ENCODE measurements around the gene SPAG6.
"Not testable (repeated sequence)": the region's sequence is repeated elsewhere in the genome, so short reads cannot be mapped to it uniquely, and the experiment has no call there.

Gene SPAG6

DNA sequence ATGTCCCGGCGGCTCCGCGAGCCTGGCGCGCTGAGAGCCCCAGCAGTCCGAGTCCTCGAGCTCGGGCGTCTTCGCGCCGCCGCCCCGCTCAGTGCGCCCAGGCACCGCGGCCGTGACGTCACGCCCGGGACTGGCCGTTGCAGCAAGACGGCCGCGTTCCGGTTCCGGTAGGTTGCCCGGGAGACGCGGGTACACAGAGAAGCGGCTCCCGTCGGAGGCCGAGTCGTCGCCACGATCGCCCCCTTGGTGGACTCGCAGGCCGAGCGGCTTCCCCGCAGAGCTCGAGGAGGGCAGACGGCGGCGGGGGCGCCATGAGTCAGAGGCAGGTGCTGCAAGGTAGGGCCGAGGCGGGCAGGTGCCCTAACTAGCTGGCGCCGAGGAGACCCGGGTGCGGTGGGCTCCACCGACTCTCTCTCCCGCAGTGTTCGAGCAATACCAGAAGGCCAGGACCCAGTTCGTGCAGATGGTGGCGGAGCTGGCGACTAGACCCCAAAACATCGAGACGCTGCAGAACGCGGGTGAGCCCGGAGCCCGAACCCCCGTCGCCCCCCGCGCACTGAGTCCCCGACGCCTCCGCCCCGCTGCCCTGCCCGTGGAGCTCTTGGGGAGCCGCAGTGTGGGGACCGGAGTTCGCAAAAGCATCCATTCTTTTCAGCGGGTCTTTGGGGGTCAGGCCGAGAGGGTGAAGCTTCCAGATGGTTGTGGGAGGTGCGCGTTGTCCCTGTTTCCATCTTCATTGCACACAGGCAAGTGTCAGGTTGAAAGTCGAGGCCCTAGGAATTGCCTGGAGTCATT is at the start of gene SPAG6:
Gene SPAG6, plus strand, starts transcription at position 196 of the 795 bp plus-strand sequence. Its CDS starts 116 bp downstream, at position 312.
- peak; percentile 16 to 73 for DNase-seq

DNA sequence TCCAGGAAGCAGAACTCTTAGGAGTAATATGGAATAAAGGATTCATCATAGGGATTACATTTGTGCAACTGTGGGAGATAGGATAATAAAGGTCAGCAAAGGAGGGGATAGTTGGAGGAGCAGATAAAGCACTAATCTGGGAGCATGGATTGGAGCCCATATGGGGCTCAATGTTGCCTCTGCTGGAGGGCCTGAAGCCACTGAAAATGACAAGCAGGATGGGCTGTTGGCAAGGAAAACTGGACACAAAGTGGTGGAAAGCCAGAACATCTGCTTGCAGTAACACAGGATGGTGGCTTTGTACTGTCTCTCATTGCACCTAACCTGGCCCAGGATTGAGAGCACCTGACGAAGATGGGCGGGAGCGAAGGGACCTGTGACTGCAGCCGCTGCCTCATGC is 44.1 kb upstream of the SPAG6 start:
- no peak for DNase-seq

DNA sequence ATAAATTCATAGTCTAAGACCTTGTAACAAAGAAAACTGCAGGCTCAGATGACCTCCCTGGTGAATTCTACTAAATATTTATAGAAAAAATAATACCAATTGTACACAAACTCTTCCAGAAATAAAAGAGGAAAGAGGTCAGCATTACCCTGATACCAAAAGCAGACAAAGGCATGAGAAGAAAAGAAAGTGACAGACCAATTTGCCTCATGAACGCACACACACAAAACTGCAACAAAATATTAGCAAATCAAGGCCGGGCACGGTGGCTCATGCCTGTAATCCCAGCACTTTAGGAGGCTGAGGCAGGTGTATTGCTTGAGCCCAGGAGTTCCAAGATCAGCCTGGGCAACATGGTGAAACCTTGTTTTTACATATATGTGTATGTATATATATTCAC is 41.8 kb upstream of the SPAG6 start:
- no peak for DNase-seq

DNA sequence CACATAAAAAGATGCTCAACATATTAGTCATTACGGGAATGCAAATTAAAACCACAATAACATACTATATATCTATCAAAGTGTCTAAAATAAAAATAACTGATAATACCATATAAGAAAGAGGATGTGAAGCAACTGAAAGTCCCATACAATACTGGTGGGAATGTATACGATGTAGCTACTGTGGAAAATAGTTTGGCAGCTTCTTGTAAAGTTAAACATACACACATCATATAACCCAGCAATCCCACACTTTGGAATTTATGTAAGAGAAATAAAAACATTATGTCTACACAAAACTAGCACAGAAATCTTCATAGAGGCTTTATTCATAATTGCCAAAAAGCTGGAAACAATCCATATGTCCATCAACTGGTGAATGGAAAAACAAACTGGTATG is 39.6 kb upstream of the SPAG6 start:
- DNase-seq = no peak

DNA sequence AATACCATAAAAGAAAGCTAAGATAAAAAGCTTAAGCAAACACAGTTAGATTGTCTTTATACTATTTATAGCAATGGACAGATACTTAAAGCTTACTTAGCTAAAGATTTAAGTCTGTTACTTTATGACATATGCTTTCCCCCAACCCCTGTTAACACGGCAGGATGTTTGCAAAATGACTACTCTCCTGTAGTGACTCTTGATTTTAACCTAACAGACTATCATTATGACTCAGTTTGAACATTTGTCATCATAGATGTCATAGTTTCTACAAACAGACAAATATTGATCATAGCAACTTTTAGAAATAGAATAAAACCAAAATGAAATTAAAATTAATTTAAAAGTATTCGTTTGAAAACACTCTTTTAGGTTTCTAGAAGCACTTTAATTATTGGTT is 36.9 kb upstream of the SPAG6 start:
- no peak for DNase-seq

DNA sequence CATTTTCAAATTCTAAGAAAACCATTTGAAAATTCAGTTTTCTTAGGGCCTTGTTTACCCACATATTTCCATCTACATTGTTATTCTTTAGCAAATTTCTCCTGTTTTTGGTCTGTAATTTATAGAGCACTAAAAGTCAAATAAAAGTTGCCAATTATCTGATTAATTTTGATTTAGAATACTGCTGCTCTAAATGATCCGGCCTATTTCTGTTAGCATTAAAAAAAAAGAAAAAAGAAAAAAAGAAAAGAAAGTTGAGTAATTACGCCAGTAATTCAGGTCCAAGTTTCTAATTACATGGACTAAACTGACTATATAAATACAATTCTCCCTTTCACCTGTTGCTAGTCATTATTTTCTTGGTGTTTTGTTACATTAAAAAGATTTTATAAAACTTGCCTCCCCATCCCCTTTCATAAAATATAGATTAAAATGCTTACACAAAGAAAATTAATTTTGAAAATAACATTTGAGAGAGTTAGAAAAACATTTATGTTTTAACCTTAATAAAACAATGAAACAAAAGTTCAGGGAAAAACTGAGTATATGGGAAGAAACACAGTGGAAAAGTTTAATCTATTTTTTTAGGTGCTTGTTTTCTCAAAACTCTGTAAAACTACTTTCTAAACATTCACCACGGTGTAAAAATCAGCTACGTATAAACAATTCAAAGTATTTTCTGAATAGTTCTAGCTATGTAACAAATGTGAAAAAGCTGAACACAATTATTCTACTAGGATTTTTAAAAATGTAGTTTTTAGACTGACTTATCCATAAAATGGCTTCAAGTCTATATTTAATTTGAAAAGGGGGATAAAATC is 35.9 kb upstream of the SPAG6 start:
- no peak for DNase-seq

DNA sequence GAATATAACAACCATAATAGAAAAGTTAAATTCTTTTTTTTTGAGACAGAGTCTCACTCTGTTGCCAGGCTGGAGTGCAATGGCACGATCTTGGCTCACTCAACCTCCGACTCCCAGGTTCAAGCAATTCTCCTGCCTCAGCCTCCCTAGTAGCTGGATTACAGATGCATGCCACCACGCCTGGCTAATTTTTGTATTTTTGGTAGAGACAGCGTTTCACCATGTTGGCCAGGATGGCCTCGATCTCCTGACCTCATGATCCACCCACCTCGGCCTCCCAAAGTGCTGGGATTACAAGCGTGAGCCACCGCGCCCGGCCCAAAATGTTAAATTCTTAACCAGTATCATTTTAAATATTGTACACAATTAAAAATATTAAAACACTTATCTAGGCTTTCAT is 35.3 kb upstream of the SPAG6 start:
- not testable (repeated sequence) for DNase-seq

DNA sequence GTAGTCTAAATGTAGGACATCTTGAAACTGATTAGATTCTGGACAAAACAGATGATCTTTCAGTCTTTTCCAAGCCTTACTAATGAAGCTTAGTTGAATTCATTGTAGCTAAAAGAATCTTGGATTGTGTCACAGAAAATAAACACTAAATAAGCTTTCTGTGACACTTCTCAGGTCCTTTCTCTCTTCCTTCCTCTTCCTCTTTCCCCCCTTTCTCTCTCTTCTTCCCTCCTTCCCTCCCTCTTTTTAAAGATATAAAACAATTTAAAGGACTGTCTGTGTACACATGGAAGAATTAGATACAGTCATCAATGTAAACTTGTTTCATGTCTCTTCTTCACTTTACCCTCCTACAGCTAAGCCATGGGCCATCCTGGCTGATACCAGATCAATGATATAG is 34.4 kb upstream of the SPAG6 start:
- DNase-seq = no peak

DNA sequence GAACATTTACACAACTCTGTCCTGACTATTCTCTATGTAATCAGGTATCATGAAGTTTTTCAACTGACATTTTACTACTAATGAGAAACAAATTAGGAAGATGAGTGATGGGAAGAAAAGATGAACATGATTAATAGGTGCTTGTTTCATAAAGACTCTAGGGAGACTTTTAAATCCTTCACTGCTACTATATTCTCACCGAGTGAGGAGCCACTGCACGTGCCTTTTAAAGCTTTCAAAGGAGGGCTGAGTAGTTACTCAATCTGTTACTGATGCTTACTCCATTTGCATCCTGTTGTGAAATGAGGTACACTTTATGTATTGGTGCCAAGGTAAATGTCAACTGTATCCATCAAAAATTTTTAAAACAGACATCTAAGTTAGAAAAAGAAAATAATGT is 30.4 kb upstream of the SPAG6 start:
- no peak for DNase-seq

DNA sequence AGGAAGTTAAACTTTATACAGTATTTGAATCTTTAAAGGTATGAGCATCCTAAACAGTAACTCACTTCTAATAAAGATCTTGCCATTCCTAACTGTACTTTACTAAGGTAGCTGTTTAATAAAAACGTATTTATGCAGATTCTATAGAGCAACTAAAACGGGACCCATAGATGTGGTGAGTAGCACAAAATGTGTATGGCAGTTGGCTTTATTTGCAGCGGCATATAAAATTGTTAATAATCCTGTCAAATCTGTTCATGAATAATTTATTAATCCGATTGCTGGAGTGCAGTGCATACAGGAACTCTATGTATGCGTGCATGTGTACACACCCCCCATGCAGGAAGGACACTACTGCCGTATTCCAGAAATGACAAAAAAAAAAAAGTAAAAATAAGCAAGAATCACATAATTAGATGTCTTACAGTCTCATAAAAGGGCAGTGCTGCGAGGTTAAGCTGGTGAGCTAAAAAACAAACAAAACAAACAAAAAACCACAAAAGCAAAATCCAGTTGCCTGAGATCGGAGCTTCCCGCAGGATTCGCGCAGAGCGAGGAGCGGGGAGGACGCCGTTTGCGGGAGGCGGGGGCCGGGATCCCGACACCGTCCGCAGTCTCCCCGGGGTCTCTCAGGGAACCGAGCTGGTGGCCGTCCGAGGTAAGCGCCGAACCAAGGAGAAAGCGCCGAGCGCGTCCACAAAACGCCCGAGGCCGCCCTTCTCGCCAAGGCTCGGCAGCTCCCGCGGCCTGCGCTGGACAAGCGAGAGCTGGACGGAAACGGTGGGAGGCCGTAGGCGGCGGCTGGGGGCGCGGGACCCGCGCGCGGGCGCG is 29.6 kb upstream of the SPAG6 start:
- no peak for DNase-seq

DNA sequence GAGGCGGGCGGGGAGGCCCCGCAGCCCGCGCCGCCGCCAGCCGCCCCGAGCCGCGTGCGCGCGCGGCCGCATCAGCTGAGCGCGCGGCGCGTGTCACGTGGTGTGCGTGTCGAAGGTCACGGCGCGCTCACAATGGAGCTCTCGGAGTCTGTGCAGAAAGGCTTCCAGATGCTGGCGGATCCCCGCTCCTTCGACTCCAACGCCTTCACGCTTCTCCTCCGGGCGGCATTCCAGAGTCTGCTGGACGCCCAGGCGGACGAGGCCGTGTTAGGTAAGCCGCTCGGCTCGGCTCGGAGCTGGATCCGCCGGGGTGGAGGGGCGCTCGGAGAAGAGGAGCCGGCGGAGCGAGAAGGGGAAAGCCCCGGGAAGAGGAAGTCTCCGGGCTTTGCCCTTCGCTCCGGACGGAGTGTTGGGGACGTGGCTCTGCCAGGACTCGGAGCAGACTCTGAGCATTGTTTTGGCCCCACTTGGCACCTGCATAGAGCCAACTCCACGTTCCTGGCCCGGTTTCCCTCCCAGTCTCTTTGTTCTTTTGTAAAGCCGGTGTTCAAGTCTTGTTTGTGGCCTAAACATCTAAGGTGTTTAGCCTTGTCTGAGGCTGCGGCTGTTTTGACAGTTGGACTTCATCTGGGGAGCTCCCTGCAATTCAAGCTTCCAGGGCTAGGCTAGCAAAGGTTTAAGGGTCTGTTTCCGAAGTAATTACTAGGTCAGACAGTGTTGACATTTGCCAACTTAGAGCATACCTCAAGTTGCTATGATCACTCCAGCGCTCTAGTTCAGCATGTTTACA is 28.8 kb upstream of the SPAG6 start, which contains the start of gene COMMD3:
Gene COMMD3, plus strand, starts transcription at position 103 of the 790 bp plus-strand sequence. Its CDS starts 30 bp downstream, at position 133.
- peak; percentile 63 to 72 for DNase-seq

DNA sequence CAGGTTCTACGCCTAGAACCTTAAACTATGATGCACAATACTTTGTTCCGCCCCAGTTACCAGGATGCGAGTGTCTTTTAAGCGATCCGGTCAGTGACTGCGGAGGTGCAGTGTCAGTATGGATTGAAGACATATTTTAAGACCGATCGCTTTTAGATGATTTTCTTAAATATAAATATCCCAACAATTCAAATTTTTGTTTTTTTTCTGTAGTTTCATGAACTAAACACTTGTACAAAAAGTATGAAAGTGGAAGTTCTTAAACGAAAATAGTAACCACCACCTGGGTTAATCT is 28.3 kb upstream of the SPAG6 start:
- DNase-seq = no peak

DNA sequence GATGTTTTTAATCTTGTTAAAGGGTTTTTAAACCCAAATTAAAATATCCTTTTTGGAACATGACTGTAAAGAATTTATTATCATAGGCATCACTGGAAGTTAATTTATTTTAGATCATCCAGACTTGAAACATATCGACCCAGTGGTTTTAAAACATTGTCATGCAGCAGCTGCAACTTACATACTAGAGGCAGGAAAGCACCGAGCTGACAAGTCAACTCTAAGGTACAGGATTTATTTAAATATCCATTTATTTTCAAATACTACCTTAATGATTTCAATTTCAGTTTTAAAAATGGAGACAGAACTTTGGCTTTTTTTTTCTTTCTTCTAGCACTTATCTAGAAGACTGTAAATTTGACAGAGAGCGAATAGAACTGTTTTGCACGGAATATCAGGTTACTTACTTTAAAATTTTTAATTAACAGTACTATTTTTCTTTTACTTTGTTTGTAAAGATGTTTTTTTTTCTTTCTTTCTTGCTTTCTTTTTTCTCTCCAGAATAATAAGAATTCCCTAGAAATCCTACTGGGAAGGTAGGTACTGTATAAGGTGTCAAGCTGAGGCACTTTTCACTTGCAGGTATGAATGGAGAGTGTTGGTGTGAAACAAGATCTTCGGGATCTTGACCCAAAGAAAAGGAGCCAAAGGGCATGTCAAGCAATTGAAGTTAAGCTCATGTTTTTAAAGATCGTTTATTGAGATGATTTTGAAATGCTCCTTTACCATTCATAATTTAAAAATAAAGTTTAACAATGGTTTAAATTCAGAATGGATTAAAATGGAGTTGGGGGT is 27.3 kb upstream of the SPAG6 start:
- no peak for DNase-seq

DNA sequence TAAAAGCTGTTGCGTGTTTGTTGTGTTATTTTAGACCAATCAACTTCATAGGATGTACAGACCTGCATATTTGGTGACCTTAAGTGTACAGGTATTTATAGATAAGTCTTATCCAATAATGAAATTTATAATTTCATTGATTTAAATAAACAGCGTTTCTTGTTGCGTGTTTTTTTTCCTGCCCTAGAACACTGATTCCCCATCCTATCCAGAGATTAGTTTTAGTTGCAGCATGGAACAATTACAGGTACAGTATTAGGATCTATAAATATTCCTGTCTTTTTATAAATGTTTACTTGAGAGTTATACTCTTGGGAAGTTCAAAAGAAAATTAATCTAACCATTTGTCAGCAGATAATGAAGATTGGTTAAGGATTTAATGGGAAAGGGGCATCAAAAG is 26.5 kb upstream of the SPAG6 start:
- no peak for DNase-seq

DNA sequence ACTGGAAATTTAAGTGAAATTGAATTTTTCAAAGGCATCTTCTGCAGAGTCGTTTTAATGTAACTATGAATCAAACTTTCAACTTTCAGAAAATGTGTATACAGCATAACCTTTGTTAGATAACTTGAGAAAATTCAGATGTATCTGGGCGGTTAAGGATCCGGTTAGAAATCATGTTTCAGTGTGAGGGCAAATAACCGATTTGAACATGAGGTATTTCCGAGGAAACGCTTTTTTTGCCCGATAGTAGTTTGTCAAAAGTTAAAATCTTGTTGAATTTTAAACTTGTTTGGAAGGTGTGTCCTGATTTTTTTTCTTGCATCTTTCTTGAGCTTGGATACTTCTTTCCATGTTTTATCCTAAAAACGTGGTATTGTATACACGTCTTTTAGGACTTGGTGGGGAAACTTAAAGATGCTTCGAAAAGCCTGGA is 25.7 kb upstream of the SPAG6 start:
- DNase-seq = no peak

DNA sequence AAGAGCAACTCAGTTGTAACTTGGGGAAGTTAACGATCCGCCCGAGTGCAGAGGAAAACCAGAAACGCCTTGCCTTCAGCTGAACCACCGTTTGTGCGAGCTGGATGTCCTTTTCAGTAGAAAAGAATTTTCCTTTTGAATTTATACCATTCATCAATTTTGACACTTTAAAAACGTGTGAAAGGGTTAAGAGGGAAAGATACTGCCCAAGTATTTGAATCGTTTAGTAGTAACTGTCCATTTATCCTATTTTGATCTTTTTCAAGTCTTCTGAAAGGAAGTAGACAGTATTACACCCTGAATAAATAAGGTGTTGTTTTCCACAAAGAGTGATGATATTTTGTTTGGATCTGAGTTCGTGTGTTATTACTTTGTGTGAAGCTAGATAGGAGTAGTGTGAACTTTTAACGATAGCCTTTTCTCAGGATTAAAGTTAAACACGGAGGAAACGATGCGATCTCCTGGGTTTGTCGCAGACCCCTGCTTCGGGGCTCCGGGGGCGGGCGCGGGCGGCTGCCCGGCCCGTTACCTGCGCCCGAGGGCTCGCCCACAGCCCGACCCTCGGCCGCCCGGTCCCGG is 25.2 kb upstream of the SPAG6 start:
- no peak for DNase-seq

DNA sequence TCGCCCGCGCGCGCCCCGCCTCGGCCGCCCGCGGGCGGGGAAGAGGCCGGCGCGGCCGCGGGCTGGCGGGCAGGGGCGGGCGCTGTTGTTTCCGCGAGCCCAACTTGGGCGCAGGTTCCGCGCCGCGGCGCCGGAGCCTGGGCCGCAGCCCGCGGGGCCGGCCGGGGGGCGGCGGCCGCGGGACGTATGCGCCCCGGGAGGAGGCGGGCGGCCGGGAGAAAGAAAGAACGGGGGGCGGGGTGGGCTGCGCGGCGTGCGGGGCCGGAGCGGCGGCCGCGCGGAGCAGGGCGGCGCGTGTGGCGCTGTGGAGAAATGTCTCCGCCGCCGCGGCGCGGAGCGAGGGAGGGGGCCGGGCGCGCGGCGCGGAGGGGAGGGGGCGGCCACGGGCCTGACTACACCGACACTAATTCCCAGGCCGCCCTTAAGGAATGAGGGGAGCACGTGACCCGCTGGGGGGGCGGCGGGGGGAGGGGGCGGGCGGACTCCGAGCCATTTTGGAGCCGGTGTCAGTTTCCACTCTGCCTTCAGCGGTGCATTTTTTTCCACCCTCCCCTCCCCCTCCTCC is 24.6 kb upstream of the SPAG6 start, which contains the start of gene BMI1:
Gene BMI1, plus strand, starts transcription at position 509 of the 565 bp plus-strand sequence. CDS start 5,351 bp downstream, outside the sequence.
- peak in 1 of 2 experiments; percentile 45 for DNase-seq

DNA sequence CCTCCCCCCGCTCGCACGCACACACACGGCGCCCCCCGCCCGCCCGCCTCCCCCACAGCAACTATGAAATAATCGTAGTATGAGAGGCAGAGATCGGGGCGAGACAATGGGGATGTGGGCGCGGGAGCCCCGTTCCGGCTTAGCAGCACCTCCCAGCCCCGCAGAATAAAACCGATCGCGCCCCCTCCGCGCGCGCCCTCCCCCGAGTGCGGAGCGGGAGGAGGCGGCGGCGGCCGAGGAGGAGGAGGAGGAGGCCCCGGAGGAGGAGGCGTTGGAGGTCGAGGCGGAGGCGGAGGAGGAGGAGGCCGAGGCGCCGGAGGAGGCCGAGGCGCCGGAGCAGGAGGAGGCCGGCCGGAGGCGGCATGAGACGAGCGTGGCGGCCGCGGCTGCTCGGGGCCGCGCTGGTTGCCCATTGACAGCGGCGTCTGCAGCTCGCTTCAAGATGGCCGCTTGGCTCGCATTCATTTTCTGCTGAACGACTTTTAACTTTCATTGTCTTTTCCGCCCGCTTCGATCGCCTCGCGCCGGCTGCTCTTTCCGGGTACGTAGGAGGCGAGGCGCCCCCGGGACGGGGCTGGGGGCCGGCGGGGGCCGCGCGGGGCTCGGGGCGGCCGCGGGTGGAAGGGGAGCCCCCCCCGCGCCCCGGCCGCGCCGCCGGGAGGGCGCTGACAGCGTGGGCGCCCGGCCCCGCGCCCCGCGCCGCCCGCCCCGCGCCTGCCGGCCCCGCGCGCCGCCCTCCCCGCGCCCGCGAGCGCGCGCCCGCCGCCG is 24.0 kb upstream of the SPAG6 start:
- DNase-seq = no peak

DNA sequence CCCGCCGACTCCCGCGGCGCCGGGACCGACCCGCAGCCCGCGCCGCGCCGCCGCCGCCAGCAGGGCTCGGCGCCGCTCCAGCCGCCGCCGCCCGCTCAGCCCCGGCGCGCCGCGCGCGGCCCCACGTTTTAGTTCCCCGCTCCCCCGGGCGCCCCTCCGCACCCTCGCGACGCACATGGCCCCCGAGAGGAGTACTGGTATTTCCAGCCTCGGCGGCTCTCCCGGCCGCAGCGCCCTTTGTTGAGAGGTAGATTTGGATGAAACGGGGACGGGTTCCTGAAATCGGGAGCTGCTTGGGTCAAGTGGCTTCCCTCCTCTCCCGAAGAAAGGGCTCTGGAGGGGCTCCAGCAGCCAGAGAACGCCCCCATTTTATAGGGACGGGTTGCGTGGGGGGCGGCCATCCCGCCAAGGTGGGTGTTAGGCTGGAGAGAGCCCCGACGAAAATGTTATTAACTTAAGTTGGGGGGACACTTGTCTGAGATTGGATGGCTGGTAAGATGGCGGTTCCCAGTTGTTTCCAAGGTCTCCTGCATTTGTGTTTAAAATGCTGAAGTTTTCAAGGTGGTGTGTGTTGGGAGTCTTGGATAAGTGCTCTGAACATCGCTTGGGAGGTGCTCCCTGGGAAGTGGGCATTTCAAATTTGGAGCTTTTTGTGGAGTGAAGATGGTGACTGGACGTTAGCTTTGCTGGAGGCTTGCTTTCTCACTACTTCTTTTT is 23.2 kb upstream of the SPAG6 start:
- no peak for DNase-seq

Measured in NCI-H187 (cell line).